Measurements from ENCODE around the gene ICOS.
"Not testable (repeated sequence)": the region's sequence is repeated elsewhere in the genome, so short reads cannot be mapped to it uniquely, and the experiment has no call there.

Gene ICOS

DNA sequence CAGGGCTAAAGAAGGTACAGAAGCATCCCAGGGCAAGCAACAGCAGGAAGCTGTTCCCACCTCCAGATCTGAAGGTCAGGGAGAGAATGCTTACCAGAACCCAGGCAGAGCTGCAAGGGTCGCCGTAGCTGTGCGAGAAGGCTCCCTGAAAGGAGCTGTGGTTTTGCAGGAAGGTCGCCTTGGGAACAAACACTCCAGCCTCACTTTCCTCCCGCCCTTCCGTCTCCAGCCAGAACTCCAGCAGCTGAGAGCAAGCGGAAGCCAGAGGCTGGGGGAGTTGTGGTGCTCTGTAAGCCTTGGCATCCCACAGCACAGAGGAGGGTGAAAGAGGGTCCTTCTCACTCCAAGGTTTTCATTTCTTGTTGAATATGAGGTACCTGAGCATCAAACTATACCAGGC lies 18.3 kb upstream of the ICOS start:
- DNase-seq (ENCODE audit: low read depth) = no peak

DNA sequence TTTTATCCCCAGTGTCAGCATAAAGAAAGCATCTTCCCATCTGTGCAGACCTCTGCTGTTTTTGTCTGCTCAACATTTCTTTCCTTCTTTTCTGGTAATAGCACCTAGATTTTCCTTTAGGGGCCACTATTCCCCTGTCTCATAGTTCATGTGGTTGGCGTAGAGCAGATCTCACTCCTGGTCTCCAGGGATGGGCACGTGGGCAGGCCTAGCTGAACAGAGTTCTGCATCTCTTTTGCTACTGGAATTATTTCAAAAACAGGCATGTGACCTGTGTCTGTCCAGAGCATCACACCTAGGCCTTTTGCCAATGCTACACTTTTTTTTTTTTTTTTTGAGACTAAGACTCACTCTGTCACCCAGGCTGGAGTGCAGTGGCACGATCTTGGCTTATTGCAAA lies 17.7 kb upstream of the ICOS start:
- DNase-seq (ENCODE audit: low read depth) = no peak

GRCh38 chr2:203925512-203926158 lies 10.9 kb upstream of the ICOS start:
- DNase-seq (ENCODE audit: low read depth) = no peak

GRCh38 chr2:203928849-203929248 lies 7.7 kb upstream of the ICOS start:
- DNase-seq (ENCODE audit: low read depth) = peak; percentile 28

GRCh38 chr2:203931262-203931661 lies 5.3 kb upstream of the ICOS start:
- not testable (repeated sequence) for DNase-seq (ENCODE audit: low read depth)

DNA sequence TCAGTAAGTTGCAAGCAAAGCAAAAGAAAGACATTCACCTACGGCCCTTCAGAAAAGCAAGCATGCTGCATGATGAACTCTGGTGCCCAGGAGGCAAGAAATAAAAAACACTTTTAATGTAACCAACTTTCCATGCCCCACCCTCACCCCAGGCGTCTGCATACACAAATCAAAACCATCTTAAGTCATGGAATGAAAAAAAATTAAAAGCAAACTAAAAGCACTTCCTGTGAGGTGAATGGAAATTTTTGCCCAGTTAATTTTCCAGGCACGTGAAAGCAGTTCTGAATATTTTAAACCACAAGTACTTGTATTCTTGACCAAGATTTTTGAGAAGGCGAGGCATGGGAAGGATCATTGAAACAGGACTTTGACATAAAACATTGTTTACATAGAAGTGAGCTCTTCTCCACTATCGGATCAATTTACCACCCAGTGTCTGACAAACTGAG lies 2.5 kb upstream of the ICOS start:
- DNase-seq (ENCODE audit: low read depth) = no peak

DNA sequence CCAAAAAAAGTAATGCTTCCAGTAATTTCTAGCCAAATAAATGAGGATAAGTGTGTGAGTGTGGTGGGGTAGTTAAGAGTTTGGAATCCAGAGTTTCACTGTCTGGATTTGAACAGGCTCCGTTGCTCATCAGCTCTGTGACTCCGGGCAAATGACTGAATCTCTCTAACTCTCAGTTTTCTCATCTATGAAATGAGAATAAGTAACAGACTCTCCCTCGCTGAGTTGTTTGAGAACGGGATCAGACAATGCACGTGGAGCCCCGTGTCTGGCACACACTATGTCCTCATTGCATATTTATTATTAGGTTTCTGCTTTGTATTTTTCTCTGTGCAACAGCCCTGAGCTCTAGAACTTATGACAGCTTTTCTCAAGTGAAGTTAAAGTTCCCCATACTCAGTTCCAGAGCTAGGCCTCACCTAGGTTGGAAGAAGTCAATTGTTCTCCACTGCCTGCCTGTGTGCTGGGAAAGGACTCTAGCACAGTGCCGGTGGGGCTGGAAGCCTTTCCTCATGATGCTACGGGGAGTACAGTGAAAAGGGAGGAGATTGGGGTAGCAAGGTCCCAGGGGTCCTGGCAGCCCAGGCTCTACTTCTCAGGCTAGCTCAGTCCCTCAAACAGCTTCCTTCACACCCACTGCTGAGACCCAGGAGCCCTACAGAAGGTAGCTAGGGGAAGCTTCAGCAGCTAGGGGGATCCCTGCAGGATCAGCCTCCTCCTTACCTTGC lies 1.7 kb upstream of the ICOS start:
- no peak for DNase-seq (ENCODE audit: low read depth)

- no peak for DNase-seq (ENCODE audit: low read depth)
Measured at GRCh38 chr2:203935568-203935967, 995 bp upstream of the ICOS start.

DNA sequence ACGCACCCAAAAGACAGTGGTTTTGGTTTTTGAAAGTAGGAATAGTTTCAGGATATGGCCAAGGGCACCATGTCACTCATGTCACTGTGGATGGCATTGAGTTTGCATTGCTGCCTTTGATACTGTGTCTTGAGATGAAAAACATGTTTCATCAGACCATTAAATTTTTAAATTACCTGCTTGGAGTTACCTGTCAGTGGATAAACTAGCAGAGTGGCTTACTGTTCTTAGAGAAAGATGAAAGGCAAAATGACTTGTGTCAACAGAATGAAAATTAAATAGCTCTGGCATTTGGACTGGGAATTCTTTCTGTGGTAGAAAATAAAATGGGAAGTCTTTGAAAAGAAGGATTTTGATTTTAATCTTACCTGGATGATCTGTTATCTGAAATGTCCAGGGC lies 386 bp downstream of the ICOS start:
- no peak for DNase-seq (ENCODE audit: low read depth)

- no peak for DNase-seq (ENCODE audit: low read depth)
Measured at GRCh38 chr2:203937788-203938187, 1.2 kb downstream of the ICOS start.

DNA sequence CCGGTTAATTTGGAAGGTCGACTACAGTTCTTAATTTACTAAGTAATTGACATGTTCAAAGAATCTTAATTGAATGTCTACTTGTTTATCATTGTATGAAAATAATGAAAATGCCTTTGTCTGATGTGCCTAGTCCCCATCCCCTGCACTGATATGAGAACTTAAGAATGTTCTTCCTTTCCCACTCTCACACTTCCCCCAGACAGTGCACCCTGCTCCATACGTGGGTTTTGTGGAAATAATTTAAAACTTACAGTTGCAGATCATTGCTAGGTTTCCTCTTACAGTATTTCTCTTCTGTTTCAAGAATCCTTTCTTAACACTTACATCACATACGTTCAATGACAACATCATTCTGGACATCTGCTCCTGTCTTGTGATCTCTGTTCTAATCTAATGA lies 3.5 kb downstream of the ICOS start:
- no peak for DNase-seq (ENCODE audit: low read depth)

- not testable (repeated sequence) for DNase-seq (ENCODE audit: low read depth)
Measured at GRCh38 chr2:203943493-203944382, 7.2 kb downstream of the ICOS start.

- DNase-seq (ENCODE audit: low read depth) = no peak
Measured at GRCh38 chr2:203948733-203949132, 12.2 kb downstream of the ICOS start.

- DNase-seq (ENCODE audit: low read depth) = peak; percentile 33
Measured at GRCh38 chr2:203949228-203949627, 12.7 kb downstream of the ICOS start.

DNA sequence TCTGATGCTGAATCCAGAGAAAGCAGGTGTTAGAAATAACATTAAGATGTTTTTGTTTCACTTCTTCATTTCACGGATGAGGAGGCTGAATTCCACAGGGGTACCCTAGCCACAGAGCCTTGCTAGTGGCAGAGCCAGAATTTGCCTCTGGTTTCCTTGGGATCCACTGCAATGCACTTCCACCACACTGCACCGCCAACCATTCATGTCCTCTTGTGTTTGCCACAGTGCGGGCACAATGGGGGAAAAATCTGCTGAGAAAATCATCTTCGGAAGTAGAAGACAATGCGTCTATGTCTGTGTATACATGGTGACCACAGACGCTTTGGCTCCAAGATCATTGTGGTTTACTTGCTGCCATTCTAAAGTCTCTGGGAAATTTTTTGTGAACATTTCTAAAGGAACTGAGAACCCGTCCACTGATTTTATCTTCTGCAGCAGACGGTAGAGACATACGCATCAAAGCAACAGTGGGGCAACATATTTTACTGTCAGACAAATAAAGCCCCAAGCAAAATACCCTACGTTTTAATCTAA lies 14.9 kb downstream of the ICOS start:
- no peak for DNase-seq (ENCODE audit: low read depth)

- no peak for DNase-seq (ENCODE audit: low read depth)
Measured at GRCh38 chr2:203959265-203959664, 22.7 kb downstream of the ICOS start.

GRCh38 chr2:203959672-203960071 lies 23.1 kb downstream of the ICOS start:
- DNase-seq (ENCODE audit: low read depth) = no peak

DNA sequence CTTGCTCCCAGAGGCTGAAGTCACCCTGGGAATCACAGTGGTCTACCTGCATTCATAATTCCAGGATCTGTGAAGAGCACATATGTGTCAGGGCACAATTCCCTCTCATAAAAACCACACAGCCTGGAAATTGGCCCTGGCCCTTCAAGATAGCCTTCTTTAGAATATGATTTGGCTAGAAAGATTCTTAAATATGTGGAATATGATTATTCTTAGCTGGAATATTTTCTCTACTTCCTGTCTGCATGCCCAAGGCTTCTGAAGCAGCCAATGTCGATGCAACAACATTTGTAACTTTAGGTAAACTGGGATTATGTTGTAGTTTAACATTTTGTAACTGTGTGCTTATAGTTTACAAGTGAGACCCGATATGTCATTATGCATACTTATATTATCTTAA lies 24.2 kb downstream of the ICOS start:
- no peak for DNase-seq (ENCODE audit: low read depth)

- not testable (repeated sequence) for DNase-seq (ENCODE audit: low read depth)
Measured at GRCh38 chr2:203965190-203965589, 28.6 kb downstream of the ICOS start.

DNA sequence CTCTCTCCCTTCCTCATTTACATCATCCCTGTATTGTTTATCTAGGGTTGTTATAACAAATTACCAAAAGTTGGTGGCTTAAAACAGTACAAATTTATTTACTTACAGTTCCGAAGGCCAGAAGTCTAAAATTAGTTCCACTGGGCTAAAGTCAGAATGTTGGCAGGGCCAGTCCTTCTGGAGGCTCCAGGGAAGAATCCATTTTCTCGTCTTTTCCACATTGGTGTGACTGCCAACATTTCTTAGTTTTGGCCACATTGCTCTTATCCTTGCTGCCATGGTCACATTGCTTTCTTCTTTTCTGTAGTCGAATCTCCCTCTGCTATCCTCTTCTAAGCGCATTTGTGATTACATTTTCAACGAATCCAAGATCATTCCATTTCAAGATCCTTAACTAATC lies 34.7 kb downstream of the ICOS start:
- DNase-seq (ENCODE audit: low read depth) = no peak

DNA sequence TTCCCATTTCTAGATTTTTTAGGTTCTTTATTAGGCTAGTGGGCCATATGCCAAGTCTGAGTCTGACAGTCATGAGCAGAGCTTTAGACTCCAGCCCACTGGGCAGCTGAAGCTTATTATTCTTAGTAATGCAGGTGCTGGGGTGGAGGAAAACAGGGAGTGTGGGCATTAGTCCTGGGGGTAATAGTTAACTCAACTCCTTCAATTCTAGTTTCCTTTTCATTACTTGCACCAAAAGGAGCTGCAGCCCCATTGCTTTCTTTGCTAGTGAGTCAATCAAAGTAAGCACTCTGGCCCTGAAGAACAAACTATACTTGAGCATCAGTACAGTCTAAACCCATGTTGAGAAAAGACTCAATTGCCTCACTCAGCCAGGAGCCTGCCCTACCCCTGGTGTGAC lies 35.5 kb downstream of the ICOS start:
- DNase-seq (ENCODE audit: low read depth) = no peak

DNA sequence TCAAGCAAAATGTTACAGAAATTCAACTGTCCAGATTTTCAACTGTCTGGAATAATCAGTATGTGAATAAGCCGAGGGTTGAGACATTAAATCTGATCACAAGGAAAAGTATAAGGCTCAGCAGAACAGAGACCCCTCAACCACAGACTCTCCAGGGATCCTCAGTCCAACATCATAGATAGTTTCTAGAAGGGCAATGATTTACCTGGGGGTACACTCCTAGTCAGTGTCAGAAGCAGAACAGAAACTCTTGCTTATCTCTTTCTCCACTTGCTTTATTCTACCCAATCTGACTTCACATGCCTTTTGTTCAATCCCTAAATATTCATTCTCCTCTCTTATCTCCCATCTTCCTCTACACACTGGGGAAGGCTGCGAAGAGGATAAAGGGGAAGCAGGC lies 36.4 kb downstream of the ICOS start:
- DNase-seq (ENCODE audit: low read depth) = no peak

DNA sequence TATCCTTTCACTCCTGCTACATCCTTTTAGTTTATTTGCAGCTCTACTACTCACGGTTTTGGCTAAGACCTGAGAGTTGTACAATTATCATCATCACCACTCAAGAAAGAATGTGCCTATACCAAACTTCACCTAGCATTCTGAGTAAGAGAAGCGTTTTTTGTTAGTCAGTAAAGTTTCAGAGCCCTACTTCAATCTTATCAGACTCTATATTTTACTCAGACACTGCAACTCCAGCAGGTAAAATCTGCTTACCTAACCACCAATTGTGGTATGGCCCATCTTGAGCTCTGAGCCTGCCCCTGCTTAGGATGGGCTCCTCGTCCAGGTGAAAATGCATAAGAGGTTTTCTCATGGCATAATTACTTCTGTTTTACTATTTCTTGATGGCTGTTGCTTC lies 37.1 kb downstream of the ICOS start:
- DNase-seq (ENCODE audit: low read depth) = no peak

All from ELR (cell line).